ENCODE measurements around the gene EVA1A.

The EVA1A gene

DNA sequence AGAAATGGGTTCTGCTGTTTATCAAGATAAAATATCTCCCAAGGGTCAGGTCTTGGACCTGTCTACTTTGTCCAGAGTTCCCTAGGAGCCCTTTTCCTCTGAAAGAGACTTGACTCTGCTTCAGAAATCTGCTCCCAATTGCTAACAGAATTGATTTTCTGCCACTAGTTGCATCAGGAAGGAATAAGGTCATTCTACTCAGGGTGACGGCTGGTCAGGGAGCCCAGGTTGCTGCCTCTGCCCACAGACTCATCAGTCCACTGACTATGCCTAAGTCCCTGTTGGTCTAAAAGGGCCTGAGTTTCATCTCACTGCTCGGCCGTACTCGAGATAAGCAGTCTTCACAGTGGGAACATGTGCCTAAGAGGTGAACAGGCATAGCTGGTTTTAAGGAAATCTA, 61.2 kb downstream of the EVA1A start:
- Histone ChIP-seq H3K27ac (ENCODE audit: low read depth, low read length) (no peak overlapping the region), H3K9me2 (replicated peaks; ENCODE audit: control insufficient read depth, low read length) (no peaks in the 10 kb centered on the region), H3K27me3 (ENCODE audit: control insufficient read depth, low read length) (no peaks in the 10 kb centered on the region), H3K36me3 (ENCODE audit: control insufficient read depth, low read length) (no peaks in the 10 kb centered on the region), H3K4me2 (ENCODE audit: low read length) (no peak overlapping the region), H3K79me2 (ENCODE audit: control insufficient read depth, low read length) (no peaks in the 10 kb centered on the region), H4K20me1 (ENCODE audit: control insufficient read depth, insufficient read depth, low read depth, low read length) (no peaks in the 10 kb centered on the region), H3K4me3 (ENCODE audit: low read length) (no peak overlapping the region), H3F3A (ENCODE audit: control insufficient read depth, insufficient read depth) (no peaks in the 10 kb centered on the region), H3K9me3 (ENCODE audit: control insufficient read depth, insufficient read depth, low read length) (no peaks in the 10 kb centered on the region), H3K4me1 (ENCODE audit: control insufficient read depth, low read length) (no peaks in the 10 kb centered on the region)
- no peak for TF ChIP-seq EZH2phosphoT487 (IDR thresholded peaks at IDR 0.05; ENCODE audit: borderline replicate concordance, low read length)
- TF ChIP-seq, protein P1, sequence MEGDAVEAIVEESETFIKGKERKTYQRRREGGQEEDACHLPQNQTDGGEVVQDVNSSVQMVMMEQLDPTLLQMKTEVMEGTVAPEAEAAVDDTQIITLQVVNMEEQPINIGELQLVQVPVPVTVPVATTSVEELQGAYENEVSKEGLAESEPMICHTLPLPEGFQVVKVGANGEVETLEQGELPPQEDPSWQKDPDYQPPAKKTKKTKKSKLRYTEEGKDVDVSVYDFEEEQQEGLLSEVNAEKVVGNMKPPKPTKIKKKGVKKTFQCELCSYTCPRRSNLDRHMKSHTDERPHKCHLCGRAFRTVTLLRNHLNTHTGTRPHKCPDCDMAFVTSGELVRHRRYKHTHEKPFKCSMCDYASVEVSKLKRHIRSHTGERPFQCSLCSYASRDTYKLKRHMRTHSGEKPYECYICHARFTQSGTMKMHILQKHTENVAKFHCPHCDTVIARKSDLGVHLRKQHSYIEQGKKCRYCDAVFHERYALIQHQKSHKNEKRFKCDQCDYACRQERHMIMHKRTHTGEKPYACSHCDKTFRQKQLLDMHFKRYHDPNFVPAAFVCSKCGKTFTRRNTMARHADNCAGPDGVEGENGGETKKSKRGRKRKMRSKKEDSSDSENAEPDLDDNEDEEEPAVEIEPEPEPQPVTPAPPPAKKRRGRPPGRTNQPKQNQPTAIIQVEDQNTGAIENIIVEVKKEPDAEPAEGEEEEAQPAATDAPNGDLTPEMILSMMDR (IDR thresholded peaks at IDR 0.05; ENCODE audit: low read depth, low read length, poor library complexity, severe bottlenecking), result no peak

GRCh38 chr2:75498907-75499306, 61.8 kb downstream of the EVA1A start:
- Histone ChIP-seq H3K36me3 (ENCODE audit: control insufficient read depth, low read length) (no peaks in the 10 kb centered on the region), H3K9me3 (ENCODE audit: control insufficient read depth, insufficient read depth, low read length) (no peaks in the 10 kb centered on the region), H3F3A (ENCODE audit: control insufficient read depth, insufficient read depth) (no peaks in the 10 kb centered on the region), H3K27me3 (ENCODE audit: control insufficient read depth, low read length) (no peaks in the 10 kb centered on the region), H3K79me2 (ENCODE audit: control insufficient read depth, low read length) (no peaks in the 10 kb centered on the region), H3K4me1 (ENCODE audit: control insufficient read depth, low read length) (no peaks in the 10 kb centered on the region), H3K4me2 (ENCODE audit: low read length) (no peak overlapping the region), H3K4me3 (ENCODE audit: low read length) (no peak overlapping the region), H3K27ac (ENCODE audit: low read depth, low read length) (no peak overlapping the region), H4K20me1 (ENCODE audit: control insufficient read depth, insufficient read depth, low read depth, low read length) (no peaks in the 10 kb centered on the region), H3K9me2 (replicated peaks; ENCODE audit: control insufficient read depth, low read length) (no peaks in the 10 kb centered on the region)
- TF ChIP-seq, protein P1 (IDR thresholded peaks at IDR 0.05; ENCODE audit: low read depth, low read length, poor library complexity, severe bottlenecking), result no peak
- no peak for TF ChIP-seq EZH2phosphoT487 (IDR thresholded peaks at IDR 0.05; ENCODE audit: borderline replicate concordance, low read length)

DNA sequence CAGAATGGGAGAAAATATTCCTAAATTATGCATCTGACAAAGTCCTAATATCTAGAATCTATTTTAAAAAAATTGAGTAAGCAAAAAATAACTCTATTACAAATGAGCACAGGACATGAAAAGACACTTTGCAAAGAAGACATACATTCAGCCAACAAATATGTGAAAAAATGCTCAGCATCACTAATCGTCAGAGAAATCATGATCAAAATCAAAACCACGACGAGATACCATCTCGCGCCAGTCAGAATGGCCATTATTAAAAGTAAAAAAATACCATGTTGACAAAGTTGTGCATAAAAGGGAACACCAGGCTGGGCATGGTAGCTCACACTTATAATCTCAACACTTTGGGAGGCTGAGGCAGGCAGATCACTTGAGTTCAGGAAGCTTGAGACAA, 63.5 kb downstream of the EVA1A start:
- Histone ChIP-seq H3K36me3 (ENCODE audit: control insufficient read depth, low read length) (no peaks in the 10 kb centered on the region), H3K4me1 (ENCODE audit: control insufficient read depth, low read length) (no peaks in the 10 kb centered on the region), H3K4me3 (ENCODE audit: low read length) (no peak overlapping the region), H3K27ac (ENCODE audit: low read depth, low read length) (no peak overlapping the region), H3K27me3 (ENCODE audit: control insufficient read depth, low read length) (no peaks in the 10 kb centered on the region), H3F3A (ENCODE audit: control insufficient read depth, insufficient read depth) (no peaks in the 10 kb centered on the region), H3K9me3 (ENCODE audit: control insufficient read depth, insufficient read depth, low read length) (no peaks in the 10 kb centered on the region), H3K4me2 (ENCODE audit: low read length) (no peak overlapping the region), H4K20me1 (ENCODE audit: control insufficient read depth, insufficient read depth, low read depth, low read length) (no peaks in the 10 kb centered on the region), H3K9me2 (replicated peaks; ENCODE audit: control insufficient read depth, low read length) (no peaks in the 10 kb centered on the region), H3K79me2 (ENCODE audit: control insufficient read depth, low read length) (no peaks in the 10 kb centered on the region)
- TF ChIP-seq EZH2phosphoT487 (IDR thresholded peaks at IDR 0.05; ENCODE audit: borderline replicate concordance, low read length), result no peak
- TF ChIP-seq, protein P1 (IDR thresholded peaks at IDR 0.05; ENCODE audit: low read depth, low read length, poor library complexity, severe bottlenecking), result no peak

DNA sequence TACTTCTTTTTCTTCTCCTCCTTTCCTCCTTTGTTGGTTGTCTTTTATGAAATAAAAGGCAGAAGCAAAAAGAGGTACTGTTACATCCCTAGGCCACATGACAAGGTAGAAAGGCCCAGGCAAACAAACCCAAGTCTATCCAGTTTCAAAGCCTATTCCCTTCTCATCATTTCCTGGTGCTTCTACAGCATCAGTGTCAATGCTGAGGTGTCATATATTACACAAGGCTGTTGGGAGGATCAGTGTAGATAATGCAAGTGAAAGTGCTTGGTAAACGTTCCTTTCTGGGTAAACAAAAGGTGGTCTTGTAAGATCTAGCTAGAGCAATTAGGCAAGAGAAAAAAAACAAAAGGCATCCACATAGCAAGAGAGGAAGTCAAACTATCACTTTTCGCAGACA, 64.9 kb downstream of the EVA1A start:
- Histone ChIP-seq H3K27me3 (ENCODE audit: control insufficient read depth, low read length) (no peaks in the 10 kb centered on the region), H3K27ac (ENCODE audit: low read depth, low read length) (no peak overlapping the region), H3K79me2 (ENCODE audit: control insufficient read depth, low read length) (no peaks in the 10 kb centered on the region), H3K9me3 (ENCODE audit: control insufficient read depth, insufficient read depth, low read length) (no peaks in the 10 kb centered on the region), H3K4me3 (ENCODE audit: low read length) (no peak overlapping the region), H4K20me1 (ENCODE audit: control insufficient read depth, insufficient read depth, low read depth, low read length) (no peaks in the 10 kb centered on the region), H3K9me2 (replicated peaks; ENCODE audit: control insufficient read depth, low read length) (no peaks in the 10 kb centered on the region), H3K4me1 (ENCODE audit: control insufficient read depth, low read length) (no peaks in the 10 kb centered on the region), H3F3A (ENCODE audit: control insufficient read depth, insufficient read depth) (no peaks in the 10 kb centered on the region), H3K4me2 (ENCODE audit: low read length) (no peak overlapping the region), H3K36me3 (ENCODE audit: control insufficient read depth, low read length) (no peaks in the 10 kb centered on the region)
- TF ChIP-seq, protein P1 (IDR thresholded peaks at IDR 0.05; ENCODE audit: low read depth, low read length, poor library complexity, severe bottlenecking), result no peak
- TF ChIP-seq EZH2phosphoT487 (IDR thresholded peaks at IDR 0.05; ENCODE audit: borderline replicate concordance, low read length), result no peak

Data from DOHH2 (cell line).